GM18861 (cell line): ENCODE measurements around the gene ACTR3.
A peak's percentile ranks its signal among the peaks of the same experiment; 100 is the strongest.
"Not testable (repeated sequence)": the region's sequence is repeated elsewhere in the genome, so short reads cannot be mapped to it uniquely, and the experiment has no call there.

Source experiments
- ATAC-seq: cut with Tn5 transposase; IDR thresholded peaks from one replicate; pipeline ENCODE4 v1.9.1; 2021; ENCODE audit not compliant: unreplicated experiment

The ACTR3 gene

DNA sequence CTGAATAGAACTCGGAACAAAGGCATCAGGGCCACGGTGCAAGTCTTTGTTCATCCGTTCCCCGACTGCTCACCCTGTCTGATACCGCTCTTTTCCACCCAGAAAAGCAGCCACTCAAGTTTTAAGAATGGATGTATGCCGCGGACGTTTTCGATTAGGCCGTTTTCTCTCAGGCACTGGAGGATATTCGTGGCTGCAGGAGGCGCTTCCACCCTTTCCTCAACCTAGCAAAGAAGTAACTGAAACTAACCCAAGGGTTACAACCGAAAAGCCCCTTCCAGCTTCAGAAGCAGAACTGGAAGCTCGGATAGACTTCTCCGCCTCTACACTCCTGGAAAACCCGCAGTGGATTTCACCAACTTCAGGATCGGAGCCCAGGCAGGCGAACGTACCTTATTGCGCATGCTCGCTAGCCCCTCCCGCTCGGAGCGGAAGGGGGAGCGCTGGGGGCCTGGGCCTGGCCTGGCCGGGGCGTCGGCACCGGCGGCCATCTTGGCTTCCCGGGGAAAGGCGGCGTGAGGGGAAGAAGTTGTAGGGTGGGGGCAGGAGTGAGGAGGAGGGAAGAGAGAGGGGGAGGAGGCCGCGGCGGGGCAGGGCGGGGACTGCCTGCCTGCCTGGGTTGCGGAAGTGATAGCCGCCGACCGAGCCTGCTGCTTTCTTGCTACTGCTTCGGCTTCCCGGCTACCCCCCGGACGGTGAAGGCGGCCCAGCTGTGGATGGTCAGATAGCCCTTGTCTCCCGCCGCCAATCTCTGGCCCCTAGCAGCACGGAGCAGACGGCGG, at the start of gene ACTR3:
Gene ACTR3 (plus strand): TSS at position 619 of the 782 bp plus-strand sequence. CDS start 191 bp downstream, outside the sequence.
- ATAC-seq, result peak; percentile 33

DNA sequence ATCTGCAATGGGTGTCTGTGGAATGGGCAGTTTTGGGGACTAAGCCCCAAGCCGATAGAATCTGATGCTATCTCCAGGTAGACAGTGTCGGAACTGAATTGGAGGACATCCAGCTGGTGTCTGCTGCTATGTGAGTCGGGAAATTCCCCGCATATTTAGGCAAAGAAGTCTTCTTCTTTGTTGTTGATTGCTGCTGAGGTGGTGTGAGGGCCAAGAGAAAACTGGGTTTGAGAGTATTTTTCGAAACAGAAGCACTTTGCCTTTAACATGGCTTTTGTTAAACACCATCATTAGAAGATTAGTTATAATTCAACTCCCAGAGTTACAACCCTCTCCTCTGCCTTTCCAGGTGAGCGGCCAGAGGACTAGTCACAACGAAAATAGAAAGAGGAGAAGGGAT, 49.4 kb upstream of the ACTR3 start:
- no peak for ATAC-seq

DNA sequence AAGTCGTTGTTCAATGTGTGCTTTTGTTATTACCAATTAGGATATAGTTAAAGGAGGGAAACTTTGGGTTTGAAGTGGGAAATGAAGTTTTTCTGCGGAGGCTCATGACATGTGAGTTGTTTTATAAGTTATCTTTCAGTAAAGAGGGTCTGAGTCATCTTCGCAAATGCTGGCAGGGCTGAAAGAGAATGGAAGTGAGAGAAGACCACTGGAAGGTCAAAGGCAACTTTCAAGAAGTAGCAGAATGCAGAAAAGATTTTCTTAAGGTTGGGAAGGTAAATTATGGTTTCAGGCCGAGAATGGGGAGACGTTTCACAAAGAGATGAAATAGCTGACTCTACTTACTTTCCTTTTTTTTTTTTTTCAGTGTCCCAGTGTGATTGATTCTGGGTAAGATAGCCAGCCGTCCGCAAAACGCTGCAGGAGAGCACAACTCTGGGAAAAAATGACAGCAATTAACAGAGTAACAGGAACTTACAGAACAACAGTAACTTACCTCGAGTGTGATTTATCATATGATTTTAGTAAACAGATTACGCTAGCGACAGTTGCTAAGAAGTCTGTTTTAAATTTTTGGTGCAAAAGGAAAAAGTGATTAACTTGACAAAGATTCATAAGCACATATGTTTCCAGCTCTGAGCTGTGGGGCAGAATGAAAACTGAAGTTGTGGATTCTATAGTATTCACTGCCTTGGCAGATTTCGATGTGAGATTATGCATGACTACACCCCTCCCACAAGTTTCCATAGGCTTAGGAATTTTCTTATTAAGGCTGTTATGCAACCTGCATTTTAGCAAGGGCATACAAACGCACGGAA, 46.8 kb upstream of the ACTR3 start:
- no peak for ATAC-seq

DNA sequence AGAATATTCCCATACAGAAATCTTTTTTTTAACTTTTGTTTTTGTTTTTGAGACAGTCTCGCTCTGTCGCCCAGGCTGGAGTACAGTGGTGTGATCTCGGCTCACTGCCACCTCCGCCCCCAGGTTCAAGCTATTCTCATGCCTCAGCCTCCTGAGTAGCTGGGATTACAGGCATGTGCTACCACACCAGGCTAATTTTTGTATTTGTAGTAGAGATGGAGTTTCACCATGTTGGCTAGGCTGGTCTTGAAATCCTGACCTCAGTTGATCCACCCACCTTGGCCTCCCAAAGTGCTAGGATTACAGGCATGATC, 46.2 kb upstream of the ACTR3 start:
- ATAC-seq, result not testable (repeated sequence)

DNA sequence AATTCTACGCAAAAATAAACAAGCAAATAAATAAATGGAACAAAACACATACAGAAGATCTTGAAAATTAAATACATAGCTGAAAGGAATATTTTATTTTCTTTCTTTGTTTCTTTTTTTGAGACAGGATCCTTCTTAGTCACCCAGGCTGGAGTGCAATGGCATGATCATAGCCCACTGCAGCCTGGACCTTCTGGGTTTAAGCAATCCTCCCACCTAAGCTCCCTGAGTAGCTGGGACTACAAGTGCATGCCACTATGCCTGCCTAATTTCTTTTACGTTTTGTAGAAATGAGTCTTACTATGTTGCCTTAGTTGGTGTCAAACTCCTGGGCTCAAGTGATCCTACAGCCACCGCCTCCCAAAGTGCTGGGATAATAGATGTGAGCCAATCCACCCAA, 44.6 kb upstream of the ACTR3 start:
- ATAC-seq, result no peak

DNA sequence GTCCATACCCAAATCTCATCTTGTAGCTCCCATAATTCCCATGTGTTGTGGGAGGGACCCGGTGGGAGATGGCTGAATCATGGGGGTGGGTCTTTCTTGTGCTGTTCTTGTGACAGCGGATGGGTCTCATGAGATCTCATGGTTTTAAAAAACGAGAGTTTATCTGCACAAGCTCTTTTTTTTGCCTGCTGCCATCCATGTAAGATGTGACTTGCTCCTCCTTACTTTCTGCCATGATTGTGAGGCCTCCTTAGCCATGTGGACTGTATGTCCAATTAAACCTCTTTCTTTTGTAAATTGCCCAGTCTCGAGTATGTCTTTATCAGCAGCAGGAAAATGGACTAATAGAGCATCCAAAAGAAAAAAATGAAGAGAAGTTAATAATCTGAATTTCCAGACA, 44.1 kb upstream of the ACTR3 start:
- ATAC-seq, result not testable (repeated sequence)

DNA sequence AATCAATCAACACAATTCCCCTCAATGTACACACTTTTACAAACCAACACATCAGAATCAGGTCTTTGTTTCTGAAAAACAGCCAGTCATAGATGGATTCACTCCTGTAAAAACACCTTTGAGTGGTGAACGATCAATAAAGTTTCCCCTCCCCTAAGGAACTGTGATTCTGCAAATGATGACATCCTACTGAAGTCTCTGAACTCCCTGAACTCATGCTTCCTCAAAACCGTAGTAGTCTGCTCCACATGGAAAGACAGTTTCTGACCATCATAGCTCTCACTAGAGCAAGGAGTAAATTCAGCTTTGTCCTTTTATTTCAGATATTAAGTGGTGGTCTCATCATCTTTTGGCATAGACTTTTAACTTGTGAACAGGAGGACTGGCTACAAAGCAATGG, 43.5 kb upstream of the ACTR3 start:
- no peak for ATAC-seq

DNA sequence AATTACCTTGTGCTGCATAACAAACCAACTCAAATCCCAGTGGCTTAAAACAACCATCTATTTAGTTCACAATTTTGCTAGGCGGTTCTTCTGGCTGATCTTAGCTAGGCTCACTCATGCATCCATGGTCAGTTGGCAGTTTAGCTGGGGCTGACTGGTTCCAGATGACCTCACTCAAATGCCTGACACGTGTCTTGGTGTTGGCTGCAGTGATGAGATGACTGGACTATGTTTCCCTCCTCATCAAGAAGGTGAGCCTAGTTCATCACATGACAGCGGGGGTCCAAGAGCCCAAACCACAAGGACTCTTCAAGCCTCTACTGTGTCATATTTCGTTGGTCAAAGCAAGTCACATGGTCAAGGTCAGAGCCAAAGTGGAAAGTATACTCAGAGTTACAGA, 42.7 kb upstream of the ACTR3 start:
- no peak for ATAC-seq

DNA sequence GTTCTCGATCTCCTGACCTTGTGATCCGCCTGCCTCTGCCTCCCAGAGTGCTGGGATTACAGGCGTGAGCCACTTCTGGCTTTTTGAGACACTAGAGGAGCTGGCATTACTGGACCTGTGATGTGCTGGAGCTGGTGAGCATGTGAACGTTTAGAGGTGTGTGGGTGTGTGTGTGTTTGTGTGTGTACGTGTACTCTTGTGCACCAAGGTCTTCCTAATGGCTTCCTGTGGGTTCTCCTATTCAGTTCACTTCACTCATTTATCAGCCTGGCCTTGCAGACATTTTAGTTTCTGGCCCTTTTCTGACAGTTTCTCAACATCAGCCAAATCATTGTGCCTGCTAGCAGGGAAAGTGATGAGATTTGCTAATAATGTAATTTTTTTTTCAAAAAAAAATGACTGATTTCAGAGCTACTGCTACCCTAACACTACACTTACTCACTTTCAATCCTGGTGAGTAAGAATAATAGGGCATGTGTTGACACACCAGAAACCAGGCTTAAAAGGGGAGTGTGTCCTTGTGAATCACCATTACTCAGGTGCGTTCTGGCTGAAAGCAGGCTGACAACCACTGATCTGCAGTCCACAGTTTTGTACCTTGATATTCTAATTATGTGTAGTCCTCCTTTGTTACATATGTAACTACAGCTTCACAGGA, 41.0 kb upstream of the ACTR3 start:
- ATAC-seq, result no peak

DNA sequence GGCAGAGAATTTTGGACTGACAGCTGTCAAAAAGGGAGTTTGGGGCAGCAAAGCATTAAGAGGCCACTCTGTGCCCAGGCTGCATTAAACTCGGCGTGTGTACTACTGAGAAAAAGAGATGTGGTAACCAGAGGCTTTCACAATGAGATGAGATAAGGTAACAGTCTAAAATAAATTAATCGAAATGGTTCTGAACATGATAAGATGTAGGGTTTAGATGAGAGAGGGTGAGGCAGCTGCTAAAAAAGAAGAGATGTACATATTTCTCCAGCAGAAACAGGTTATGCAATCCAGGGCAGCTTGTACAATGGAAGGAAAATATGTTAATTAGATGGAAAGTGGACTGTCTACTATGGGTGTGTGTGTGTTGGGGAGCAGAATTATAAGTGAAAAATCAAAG, 39.2 kb upstream of the ACTR3 start:
- ATAC-seq, result no peak

DNA sequence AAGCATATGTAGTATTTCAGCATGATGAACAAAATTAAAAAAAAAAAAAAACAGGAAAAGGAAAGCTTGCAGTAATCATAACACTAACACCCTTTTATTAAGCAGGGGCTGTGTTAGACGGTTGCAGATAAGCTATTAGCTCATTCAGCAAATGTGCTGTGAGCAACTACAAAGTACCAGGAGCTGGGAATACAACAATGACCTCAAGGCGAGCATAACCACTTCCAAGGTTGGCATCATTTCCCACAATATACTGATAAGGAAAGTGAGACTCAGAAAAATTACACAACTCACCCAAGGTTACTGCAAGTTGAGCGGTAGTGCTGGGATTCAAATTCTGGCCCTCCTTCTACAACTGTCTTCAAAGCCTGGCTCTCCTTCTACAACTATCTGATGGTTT, 38.2 kb upstream of the ACTR3 start:
- no peak for ATAC-seq

DNA sequence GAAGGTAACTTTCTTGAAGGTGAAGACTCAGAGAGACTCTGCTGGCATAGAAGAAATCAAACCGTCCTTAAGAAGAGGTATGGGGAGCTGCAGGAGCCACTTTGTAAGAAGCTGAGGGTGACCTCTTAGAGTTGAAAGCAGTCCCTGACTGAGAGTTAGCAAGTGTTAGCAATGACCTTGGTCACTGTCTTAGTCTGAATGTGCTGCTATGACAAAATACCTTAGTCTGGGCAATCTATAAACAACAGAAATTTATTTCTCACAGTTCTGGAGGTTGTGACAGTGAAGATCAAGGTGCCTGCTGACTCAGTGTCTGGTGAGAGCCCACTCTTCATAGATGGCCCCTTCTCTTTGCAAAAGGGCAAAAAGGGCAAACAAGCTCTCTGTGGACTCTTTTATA, 35.7 kb upstream of the ACTR3 start:
- no peak for ATAC-seq

DNA sequence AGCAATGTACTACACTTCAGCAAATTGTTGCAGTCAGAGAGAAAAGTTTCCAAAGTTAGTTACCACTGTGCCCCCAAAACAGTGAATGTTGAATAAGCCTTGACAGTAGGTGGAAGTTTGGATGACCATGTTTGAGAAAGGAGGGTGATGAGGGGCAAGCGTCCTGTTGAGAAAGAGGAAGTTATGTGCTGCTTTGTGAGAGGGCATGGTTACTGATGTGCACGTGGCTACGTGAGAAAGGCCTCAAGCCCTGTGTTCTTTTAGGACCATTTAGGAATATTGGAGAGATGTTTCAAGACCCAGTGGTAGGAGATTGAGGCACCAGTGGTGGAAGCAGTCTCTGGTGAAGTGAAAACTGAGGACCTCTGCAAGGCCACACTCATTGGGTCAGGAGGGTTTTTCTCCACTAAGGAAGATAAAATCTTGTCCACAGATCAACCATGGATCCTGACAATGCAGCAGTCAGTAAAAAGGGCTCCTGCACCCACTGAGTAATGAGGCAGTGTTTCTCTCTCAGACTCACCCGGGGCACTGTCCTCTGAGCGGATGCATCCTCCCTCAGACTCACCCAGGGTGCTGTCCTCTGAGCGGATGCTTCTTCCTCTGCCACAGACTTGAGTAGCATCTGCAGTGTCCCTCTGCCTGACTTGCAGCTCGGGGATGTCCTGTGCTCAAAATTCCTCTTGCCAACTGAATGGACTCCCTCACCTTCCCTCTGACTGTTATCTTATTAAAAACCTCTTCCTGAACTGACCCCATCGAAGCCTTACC, 34.7 kb upstream of the ACTR3 start:
- ATAC-seq, result peak; percentile 38

DNA sequence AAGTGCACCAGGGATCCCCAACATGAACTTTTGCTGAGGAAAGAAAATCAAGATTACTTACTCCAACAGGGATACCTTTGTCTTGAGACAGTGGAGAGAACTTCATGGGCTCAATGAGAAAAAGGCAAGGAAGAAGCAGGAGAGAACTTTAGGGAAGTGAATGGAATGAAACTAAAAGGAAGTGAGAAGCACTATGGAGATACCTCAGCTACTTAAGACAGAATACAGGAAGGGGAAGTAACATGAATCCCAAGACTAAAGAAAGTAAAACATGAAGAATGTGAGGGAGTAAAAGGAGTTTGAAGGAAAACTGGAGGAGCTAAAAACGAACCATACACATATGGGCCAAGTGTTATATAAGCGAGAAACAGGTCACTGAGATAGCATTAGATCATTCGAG, 32.4 kb upstream of the ACTR3 start:
- ATAC-seq, result no peak

DNA sequence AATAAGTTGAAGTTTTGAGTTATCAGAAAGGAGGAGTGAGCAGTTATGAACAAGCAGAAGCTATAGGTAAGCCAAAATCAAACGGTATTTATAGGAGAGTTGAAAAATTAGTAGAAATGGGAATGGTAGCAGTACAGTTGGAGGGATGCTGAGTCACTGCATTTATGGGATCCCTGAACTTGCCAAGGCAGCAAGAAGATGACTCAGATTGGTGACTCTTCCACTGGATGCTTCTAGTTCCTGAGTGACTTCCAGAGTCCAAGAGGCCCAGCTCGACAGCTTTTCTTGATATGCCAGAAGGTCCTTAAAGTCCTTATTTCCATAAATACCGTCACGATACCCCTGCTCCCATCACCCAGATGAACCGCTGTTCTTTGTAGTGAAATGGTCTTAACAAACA, 31.1 kb upstream of the ACTR3 start:
- ATAC-seq, result no peak

DNA sequence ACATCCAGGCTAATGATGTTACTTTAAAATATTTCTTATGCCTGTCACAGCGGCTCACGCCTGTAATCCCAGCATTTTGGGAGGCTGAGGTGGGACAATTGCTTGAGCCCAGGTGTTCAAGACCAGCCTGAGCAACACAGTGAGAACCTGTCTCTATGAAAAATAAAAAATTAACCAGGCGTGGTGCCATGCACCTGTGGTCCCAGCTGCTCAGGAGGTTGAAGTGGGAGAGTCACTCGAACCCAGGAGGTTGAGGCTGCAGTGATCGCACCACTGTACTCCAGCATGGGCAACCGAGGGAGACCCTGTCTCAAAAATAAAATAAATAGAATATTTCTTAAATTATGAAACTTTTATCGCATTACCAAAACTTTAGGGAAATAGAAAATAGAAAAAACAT, 28.1 kb upstream of the ACTR3 start:
- ATAC-seq, result peak; percentile 30

DNA sequence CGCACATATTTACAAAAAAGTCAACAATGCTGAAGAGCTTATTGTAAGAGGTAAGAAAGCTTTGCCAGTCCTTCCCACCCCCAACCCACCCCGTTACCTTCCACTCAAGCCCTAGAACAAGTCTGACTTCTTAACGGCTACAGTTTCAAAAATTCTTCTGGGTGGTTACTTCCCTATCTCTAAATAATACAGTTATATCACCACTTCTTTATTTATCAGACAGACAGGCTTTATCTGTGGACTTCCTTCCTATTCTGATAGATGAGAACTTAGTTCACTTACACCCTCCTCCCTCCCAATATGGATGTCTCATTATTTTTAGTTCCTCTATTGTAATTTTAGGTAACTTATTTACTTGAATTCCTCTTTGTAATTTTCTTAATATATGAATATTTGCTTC, 26.7 kb upstream of the ACTR3 start:
- ATAC-seq, result no peak

DNA sequence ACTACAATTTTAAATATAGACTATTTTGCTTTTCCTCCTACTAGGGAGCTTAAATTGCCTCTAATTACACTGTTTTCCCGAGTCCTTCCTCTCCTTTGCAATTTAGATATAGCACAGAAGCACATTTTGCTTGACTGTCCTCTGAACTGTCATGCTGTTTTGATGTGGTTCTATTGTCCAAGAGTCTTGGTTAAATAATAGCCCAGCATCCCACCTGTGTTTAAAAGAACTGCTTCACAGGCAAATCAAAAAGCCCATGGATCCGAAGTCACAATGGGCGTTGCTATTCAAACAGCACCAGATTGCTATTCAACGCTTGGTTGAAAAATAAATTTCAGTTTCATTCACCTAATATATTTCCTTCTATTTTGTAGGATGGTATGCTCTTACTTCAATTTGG, 22.3 kb upstream of the ACTR3 start:
- ATAC-seq, result no peak

DNA sequence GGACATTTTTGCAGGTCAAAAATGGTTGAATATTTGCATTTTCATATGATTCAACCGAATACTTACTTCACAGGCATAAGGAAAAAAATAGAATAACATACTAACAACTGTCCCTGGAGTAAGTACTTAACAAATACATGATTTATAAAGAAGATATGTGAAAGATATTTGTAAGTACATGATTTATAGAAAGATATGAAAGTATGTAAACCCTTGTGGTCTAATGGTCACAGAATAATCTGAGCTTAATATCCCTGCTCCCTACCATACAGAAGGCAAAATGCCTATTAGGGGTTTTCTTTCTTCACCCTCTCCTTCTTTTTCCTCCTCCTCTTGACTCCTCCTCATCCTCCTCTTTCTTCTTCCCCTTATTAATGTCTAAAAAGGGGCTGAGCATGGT, 20.6 kb upstream of the ACTR3 start:
- no peak for ATAC-seq

DNA sequence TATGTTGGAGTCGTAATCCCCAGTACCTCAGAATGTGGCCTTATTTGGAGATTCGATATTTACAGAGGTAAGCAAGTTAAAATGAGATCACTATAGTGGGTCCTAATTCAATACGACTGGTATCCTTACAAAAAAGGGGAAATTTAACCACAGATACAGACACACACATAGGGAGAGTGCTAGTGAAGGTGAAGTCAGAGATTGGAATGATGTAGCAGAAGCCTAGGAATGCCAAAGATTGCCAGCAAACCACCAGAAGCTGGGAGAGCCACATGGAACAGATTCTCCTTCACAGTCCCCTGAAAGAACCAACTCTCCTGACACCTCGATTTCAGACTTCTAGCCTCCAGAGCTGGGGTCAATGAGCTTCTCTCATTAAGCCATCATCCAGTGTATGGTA, 17.7 kb upstream of the ACTR3 start:
- ATAC-seq, result no peak

DNA sequence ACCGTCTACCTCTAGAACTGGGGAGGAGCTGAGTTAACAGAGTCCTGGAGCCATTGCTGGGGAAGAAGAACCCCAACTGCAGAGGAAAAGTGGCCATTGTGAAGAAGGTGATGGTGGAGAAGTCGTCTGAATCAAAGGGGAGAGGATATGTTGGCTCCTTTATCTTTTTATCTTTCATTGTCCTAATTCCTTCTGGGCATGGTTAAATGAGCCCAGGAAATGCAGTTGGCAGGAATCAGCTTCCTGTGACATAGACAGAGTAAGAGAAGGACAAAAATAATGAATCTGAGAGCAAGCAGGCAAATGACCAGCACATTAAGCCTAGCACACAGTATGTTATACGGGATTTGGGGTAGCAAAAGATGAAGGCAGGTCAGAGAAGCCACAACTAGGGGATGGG, 16.0 kb upstream of the ACTR3 start:
- ATAC-seq, result no peak
